Renal pelvis (tissue), 4 donors: ENCODE data around the gene CTSA. TPM values are rescaled to one million over a fixed set of nuclear protein-coding genes. Genes with fewer than 3 reads are reported as not detected.
A peak's percentile ranks its signal among the peaks of the same experiment; 100 is the strongest.
"Not testable (repeated sequence)": the region's sequence is repeated elsewhere in the genome, so short reads cannot be mapped to it uniquely, and the experiment has no call there.

ENCODE experiments used
- DNase-seq: peaks from one replicate; pipeline ENCODE4 v3.0.0-alpha.2; 2013
- polyA plus RNA-seq, 3 donors: library from polyadenylated mRNA; unstranded; fragments of 120-200 nt; gene quantifications; one replicate each; pipeline ENCODE4 v1.2.1, GENCODE V29; 2013; ENCODE audit not compliant: insufficient read length in 3 of 3

CTSA gene
- polyA plus RNA-seq, 3 donors: 126 to 146 (median 146) TPM

DNA sequence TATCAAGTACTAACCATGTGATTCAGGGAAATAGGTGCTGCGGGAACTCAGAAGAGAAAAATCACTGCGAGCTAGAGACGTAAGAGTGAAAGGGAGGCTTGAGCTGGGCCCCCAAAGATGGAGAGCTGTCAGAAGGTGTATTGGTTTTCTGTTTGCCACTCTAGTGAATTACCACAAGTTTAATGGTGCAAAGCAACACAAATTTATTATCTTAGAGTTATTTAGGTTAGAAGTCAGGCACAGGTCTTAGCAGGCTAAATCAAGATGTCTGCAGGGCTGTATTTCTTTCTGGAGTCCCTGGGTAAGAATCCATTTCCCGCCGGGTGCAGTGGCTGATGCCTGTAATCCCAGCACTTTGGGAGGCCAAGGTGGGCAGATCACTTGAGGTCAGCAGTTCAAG is 31.2 kb upstream of the CTSA start:
- DNase-seq: peak; percentile 52

DNA sequence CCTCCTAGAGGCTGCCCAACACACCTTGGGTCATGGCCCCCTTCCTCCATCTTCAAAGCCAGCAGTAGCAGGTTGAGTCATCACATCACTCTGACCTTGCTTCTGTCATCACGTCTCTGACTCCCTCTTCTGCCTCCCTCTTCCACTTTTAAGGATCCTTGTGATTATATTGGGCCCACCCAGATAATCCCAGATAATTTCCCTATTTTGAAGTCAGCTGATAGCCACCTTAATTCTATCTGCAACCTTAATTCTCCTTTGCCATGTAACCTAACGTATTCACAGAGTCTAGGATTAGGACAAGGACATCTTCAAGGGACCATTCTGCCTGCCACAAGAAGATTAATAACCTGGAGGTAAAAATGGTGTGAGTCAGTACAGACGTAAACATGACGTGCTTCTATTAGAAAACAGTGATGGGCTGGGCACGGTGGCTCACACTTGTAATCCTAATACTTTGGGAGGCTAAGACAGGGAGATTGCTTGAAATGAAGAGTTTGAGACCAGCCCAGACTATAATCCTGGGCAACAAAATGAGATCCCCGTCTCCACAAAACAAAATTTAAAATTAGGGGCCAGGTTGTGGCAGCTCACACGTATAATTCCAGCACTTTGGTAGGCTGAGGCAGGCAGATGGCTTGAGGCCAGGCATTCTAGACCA is 30.4 kb upstream of the CTSA start:
- DNase-seq: no peak

DNA sequence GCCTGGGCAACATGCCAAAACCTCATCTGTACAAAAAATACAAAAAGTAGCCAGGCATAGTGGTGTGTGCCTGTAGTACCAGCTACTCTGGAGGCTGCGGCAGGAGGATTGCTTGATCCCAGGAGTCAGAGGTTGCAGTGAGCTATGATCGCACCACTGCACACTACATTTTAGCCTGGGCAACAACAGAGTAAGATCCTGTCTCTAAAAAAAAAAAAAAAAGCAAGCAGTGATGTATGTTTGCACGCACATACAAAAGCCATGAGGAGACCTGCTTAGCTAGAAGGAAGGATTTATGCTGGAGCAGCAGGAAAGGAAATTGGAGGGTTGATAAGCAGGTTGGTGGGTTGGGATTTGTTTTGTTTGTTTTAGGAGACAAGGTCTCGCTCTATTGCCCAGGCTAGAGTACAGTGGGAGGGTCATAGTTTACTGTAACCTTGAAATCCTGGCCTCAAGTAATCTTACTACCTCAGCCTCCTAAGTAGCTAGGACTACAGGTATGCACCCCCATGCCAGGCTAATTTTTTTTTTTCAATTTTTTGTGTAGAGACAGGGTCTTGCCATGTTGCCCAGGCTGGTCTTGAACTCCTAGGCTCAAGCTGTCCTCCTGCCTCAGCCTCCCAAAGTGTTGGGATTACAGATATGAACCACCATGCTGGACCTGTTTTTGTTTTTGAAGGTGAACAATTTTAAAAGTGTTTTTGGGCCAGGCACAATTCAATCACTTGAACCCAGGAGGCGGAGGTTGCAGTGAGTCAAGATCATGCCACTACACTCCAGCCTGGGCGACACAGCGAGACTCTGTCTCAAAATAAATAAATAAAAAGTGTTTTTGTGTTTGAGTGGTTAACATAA is 29.7 kb upstream of the CTSA start:
- DNase-seq: no peak

DNA sequence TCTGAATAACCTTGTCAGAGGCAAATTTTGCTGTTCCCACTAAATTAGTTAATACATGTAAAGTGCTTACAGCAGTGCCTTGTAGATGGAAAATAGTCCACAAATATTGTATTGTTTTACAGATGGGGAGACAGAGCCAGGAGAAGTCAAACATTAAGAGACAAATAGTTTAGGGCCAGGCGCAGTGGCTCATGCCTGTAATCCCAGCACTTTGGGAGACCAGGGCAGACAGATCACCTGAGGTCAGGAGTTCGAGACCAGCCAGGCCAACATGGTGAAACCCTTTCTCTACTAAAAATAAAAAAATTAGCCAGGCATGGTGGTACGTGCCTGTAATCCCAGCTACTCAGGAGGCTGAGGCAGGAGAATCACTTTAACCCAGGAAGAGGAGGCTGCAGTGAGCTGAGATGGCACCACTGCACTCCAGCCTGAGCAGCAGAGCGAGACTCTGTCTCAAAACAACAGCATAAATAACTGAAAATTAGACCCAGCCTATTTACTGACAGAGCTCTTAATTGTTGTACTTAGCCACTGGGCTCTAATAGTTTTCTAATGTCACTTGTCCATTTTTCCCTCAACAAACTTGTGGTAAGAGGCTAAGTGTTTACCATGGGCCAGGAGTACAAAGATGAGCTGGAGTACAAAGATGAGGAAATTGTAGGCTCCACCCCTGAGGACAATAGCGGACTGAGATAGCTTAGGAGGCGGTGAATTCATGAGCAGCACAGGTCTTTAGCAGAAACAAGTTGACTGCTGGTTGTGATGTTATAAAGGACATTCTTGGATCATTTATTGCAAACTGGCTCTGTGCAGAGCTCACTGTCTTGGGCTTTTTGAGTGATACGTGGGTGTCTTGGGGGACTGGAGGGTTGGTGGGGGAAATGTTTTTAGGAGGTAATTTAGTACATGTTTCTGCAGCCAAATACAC is 27.3 kb upstream of the CTSA start:
- DNase-seq: no peak

DNA sequence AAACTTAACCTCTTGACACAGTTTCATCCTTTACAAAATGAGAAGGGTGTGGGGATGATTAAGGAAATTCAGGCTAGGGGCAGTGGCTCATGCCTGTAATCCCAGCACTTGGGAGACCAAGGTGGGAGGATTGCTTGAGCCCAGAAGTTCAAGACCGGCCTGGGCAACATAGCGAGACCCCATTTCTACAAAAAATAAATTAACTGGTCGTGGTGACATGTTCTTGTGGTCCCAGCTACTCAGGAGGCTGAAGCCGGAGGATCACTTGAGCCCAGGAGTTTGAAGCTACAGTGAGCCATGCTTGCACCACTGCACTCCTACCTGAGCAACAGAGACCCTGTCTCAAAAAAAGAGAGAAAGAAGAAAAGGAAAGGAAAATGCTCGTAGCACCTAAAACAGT is 24.7 kb upstream of the CTSA start:
- DNase-seq: no peak

DNA sequence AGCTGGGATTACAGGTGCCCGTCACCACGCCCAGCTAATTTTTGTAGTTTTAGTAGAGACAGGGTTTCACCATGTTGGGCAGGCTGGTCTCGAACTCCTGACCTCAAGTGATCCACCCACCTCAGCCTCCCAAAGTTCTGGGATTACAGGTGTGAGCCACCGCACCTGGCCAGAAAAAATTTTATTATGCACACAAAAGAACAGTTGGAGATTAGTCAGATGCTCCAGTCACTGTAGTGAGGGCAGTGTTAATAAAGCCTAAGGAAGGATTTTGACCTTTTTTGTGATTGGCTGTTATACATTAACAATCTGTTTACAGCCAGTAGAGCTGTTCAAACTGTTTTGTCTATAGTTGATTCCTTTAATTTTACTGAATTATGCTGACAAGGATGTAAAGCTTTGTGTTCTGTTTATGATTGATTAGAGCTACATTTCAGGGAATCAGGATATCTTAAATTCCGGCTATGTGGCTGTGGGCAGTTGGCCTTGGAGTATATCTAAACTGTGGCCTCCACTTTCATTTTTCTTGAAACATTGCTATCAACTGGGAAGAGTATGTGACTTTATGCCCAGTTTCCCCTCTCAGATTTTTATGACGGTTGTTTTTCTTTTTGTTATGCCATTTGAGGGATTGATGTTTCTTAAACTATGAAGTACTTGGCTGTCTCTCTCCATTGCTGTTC is 23.9 kb upstream of the CTSA start:
- no peak for DNase-seq

DNA sequence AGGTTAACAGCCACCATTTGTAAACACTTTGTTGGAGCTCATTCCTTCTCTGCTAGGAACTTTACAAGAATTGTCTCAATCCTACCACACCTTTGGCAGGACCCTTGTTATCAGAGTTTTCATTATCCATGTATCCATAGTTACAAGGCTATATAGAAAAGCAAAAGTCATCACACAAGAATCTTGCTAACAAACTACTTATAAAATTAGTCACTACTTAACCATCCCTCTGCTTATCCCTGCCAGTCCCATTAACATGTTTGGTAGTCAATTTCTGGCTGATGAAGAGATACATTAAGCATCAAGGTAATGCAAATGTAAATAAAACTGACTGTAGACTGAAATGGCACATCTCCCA is 23.3 kb upstream of the CTSA start:
- DNase-seq: no peak

DNA sequence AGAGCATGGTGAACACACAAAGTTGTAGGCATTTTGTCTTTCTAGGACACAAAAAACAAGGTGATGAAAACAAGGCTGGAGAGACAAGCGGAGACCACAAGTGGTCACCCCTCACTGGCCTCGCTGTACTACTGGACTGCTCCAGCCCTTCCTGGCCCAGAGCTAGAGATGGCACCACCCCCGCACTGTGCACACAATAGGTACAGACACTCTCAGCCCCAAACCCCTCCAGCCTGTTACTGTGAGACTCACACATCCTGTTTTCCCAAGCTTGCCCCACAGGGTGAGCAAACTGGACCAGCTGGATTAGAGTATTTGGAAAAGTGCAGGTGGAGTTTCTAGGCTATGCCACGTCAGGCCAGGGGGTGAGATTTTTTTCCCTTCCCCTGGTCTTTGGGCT is 18.5 kb upstream of the CTSA start:
- no peak for DNase-seq

DNA sequence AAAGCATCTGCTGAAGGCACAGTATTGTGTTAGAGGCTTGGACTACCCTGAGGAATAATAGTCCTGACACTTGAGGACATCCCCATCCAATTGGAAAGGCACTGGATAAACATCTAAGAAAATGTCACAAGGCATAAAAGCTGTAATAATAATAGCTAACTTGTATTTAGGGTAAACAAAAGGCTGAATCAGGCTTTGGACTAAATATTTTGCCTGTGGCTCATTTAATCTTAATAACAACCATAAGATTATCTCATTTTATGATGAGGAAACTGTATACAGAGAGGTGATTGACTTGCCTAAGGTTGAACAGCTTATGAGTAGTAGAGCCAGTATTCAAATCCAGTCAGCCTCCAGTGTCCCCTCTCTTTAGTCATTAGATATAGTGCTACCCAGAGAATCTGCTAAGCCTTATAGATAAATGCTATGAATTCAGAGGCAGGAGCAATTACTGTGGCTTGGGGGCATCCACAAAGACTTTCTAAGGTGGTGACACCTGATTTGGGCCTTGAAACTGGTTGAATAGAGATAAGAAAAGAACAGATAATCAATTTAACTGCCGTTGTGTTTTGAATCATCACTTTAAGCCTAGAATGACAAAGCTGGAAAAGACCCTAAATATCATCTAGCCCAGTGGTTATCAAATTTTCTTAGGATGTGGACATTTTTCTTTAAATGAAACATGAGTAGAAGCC is 17.6 kb upstream of the CTSA start:
- no peak for DNase-seq

DNA sequence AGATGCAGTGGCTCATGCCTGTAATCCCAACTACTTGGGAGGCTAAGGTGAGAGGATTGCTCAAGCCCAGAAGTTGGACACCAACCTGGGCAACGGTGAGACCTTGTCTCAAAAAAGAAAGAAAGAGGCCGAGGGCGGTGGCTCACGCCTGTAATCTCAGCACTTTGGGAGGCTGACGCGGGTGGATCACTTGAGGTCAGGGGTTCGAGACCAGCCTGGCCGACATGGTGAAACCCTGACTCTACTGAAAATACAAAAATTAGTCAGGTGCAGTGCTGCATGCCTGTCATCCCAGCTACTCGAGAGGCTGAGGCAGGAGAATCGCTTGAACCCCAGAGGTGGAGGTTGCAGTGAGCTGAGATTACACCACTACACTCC is 17.0 kb upstream of the CTSA start:
- DNase-seq: not testable (repeated sequence)

DNA sequence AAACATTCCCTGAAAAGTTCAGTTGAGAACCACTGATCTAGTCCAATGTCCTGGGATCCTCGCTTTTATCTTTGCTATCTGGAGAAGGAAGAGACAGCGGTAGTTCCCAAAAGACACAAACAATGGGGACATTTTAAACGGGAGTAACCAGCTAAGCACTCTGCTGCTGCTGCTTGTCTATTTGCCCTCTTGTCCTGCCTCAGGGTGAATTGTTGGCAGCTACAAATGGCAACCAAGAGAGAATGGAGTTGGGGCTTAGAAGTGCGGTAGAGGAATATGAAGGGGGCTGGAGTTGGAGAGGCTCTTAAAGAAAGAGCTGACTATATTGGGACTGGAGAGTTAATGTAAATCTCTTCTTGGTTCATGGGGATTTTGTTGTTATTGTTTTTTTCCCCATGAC is 16.6 kb upstream of the CTSA start:
- DNase-seq: no peak

DNA sequence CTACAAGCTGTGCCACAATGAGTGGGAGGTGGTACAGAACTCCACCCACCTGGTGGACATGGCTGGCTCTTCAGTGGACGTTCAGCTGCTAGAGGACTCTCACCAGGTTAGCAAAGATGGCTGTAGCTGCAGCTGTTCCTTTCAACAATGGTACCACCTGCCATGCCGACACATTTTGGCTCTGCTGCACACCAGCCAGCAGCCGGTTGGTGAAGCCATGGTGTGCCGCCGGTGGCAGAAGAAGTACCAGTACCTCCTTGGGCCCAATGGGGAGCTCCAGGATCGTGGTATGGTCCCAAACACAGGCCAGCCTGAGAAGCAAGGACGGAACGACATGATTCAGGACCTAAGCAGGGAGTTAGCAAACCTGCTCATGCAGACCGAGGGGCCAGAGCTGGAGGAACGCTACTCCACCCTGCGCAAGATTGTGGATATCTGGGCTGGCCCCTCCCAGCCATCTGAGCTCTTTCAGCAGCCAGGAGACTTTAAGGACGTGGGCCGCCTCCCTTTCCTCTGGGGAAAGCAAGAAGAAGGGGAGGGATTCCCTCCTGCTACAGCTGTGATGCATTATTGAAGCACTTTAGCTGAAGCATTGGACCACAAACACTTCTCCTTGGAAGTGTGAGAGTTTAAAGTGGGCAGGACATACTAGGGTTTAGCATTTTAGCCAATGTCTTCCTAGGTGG is 12.9 kb upstream of the CTSA start:
- no peak for DNase-seq

DNA sequence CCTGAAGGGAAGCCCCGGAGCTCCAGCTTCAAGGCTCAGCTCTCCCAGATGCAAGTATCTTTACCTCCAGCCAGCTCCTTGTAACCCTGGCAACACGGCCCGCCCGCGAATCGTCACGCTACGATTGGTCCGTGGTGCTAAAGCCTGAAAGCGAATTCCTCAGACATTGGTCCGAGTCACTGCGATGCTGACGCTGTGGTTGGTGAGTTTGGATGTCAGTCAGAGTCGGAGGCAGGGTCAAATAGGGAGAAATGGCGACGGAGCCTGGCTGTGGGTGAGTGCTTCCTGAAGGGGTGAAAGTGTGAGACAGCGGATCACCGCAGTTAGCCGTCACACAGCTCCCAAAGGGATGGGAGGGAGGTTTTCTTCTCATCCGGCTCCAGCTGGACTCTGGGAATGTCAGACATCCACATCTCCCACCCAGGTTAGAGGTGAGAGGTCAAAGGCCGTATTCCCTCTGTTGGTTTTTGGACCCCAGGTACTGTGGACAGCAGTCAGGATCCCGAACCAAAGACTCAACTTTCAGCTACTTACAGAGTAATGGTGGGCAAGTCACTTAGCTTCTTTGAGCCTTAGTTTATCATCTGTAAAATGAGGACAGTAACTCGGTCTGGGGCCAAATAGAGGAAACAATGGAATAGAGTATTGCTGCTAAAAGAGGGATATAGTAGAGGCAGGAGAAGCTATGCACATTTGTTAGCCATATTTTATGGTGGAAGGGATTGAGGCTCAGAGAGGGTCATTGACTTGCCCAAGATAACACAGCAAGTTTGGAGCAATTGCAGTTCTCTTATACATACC is 9.9 kb upstream of the CTSA start, which contains the start of gene ZSWIM1:
Gene ZSWIM1, plus strand, starts transcription at position 240 of the 801 bp plus-strand sequence. CDS start 1,366 bp downstream, outside the sequence.
- DNase-seq: peak; percentile 99

DNA sequence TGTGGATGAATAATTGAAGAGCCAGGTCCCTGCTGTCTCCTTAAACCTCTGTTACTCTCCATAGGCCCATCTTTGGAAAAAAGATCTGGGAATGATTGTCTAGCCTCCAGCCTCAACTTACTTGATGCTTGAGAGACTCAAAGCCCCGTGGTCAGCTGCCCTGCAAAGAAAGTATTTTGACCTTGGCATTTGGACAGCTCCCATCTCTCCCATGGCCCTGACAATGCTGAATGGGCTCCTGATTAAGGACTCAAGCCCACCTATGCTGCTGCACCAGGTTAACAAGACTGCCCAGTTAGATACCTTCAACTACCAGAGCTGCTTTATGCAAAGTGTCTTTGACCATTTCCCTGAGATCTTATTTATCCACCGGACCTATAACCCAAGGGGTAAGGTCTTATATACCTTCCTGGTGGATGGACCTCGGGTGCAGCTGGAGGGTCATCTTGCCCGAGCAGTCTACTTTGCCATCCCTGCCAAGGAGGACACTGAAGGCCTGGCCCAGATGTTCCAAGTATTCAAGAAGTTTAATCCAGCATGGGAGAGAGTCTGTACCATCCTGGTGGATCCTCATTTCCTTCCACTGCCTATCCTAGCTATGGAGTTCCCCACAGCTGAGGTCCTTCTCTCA is 8.6 kb upstream of the CTSA start:
- no peak for DNase-seq

DNA sequence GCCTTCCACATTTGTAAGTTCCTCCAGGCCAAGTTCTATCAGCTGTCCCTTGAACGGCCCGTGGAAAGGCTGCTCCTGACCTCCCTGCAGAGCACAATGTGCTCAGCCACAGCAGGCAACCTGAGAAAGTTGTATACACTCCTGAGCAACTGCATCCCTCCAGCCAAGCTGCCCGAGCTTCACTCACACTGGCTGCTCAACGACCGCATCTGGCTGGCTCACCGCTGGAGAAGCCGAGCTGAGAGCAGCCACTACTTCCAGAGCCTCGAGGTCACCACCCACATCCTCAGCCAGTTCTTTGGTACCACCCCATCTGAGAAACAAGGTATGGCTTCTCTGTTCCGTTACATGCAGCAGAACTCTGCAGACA is 8.1 kb upstream of the CTSA start:
- DNase-seq: no peak

DNA sequence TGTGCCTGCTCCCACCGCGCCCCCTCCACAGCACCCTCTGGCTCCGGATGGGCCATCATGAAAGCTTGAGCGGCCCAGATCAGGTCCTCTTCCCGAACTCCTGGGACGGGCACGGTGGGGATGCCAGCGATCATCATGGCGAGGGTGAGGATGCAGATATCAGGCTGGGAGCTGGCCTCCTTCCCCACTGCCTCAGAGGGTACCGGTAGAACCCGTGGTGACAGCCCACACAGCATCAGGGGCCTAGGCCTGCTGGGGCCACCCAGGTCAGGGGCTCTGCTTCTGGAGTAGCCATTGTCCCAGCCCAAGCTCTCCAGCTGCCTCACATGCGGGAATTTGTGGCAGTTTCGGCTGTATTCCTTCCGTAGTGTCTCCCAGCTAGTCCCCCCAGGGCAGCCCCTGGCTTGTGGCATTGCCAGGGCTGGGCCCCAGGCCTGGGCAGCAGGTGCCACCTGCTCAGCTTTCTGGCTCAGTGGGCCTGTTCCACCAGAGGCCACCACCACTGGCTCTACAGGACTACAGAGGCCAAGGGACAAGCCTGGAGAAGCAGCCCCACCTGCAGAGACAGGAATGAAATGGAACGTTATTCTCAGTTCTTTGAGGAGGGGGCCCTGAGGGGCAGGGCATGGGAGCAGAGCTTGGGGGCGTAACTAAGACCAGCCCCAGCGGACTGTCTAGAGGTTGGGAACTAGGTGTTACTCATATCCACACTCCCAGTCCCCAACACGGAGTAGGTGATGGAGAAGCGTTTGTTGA is 4.4 kb upstream of the CTSA start:
- no peak for DNase-seq

DNA sequence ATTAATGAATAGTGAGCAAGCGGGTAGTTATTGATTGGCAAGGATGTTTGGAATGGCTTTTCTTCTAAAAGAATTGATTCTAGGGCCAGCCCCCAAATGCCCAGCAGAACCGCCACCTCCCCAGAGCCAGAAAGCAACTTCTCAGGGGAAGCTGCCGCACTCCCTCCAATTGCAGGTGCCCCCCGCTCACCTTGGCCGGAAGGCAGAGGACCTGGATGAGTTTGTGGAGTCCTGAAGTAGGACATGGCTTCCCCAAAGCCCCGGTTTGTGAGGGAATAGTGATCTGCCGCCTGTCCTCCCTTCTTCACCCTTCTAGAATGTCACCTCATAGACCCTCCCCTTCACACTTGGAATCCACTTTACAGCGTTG is 3.8 kb upstream of the CTSA start, which contains the start of gene SPATA25:
Gene SPATA25, minus strand, starts transcription at position 277 of the 370 bp plus-strand sequence. Its CDS starts 32 bp downstream, at position 245.
- no peak for DNase-seq

DNA sequence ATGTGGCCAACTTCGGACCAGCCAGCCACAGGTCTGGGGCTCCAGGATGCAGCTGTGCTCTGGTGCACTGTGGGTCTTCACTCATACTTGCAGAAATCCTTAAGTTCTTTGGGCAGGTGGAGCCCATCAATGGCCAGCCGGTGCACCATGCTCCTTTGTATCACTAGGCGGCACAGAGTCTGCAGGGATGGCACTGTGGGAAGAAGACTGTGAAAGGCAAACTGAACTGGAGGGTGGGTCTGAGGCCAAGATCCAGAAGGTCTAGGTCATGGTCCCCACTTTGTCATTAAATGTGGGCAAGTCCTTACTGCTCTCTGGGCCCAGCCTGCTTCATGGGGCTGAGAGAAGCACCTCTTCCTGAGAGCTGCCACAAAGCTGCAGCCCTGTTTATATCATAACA is 2.5 kb upstream of the CTSA start:
- DNase-seq: no peak
